Measurements from ENCODE around the gene MYO7B. TPM values are rescaled to one million over a fixed set of nuclear protein-coding genes. Genes with fewer than 3 reads are reported as not detected.

Gene MYO7B
- total and polyA plus RNA-seq, 2 donors (not counting 1 experiment from before 2014, with no cell fraction given): under 0.01 TPM; not detected in 1

GRCh38 chr2:127514485-127514884, 21.0 kb upstream of the MYO7B start:
- Histone ChIP-seq H3K4me3 (replicated peaks in 1 of 4; ENCODE audit: control extremely low read depth in 1 of 4, insufficient read depth in 1 of 4, low read depth in 3 of 4, low read length in 4 of 4) (no peak overlapping the region), H3K9me3 (ENCODE audit: control insufficient read depth, insufficient read depth, low read depth, low read length) (no peaks in the 10 kb centered on the region), H4K20me1 (ENCODE audit: control insufficient read depth, extremely low read depth, insufficient read depth, low read length) (peaks cover 1% of the 10 kb centered on the region), H3K4me1 (ENCODE audit: control insufficient read depth, extremely low read depth, insufficient read depth, low read length) (peaks cover 6% of the 10 kb centered on the region), H3K27ac (ENCODE audit: insufficient read depth, low read length) (no peak overlapping the region), H3K27me3 (ENCODE audit: control insufficient read depth, insufficient read depth, low read length) (no peaks in the 10 kb centered on the region), H3K9ac (ENCODE audit: insufficient read depth, low read length) (no peak overlapping the region), H3K36me3 (ENCODE audit: control insufficient read depth, insufficient read depth, low read length) (peaks cover 7% of the 10 kb centered on the region), H3K4me2 (ENCODE audit: extremely low read depth, insufficient read depth, low read length) (no peak overlapping the region), H3K79me2 (ENCODE audit: control insufficient read depth, insufficient read depth, low read length) (peaks cover 74% of the 10 kb centered on the region), H2AFZ (ENCODE audit: low read length) (no peak overlapping the region)
- no peak for DNase-seq (ENCODE audit: low read depth in 2 of 2)
- TF ChIP-seq EZH2 (IDR thresholded peaks at IDR 0.05; ENCODE audit: low read length, missing control alignments) (no peak), CTCF (conservative IDR thresholded peaks at IDR 0.05 in 1 of 2, IDR thresholded peaks at IDR 0.05 in 1 of 2; ENCODE audit: low read depth in 1 of 2, low read length in 2 of 2) (no peak)

- no peaks in the 10 kb centered on the region for H3K9me3 ChIP-seq (ENCODE audit: control insufficient read depth, insufficient read depth, low read depth, low read length)
- peak; percentile 15 to 74 for DNase-seq (ENCODE audit: low read depth in 2 of 2)
- no peak for TF ChIP-seq CTCF (conservative IDR thresholded peaks at IDR 0.05 in 1 of 2, IDR thresholded peaks at IDR 0.05 in 1 of 2; ENCODE audit: low read depth in 1 of 2, low read length in 2 of 2)
- no peak for TF ChIP-seq EZH2 (IDR thresholded peaks at IDR 0.05; ENCODE audit: low read length, missing control alignments)
- peak overlapping the region in 1 of 4 experiments; percentile 18 for H3K4me3 ChIP-seq (replicated peaks in 1 of 4; ENCODE audit: control extremely low read depth in 1 of 4, insufficient read depth in 1 of 4, low read depth in 3 of 4, low read length in 4 of 4)
- no peak overlapping the region for H2AFZ ChIP-seq (ENCODE audit: low read length)
- H3K4me2 ChIP-seq (ENCODE audit: extremely low read depth, insufficient read depth, low read length): peak overlapping the region; percentile 64
- no peaks in the 10 kb centered on the region for H3K27me3 ChIP-seq (ENCODE audit: control insufficient read depth, insufficient read depth, low read length)
- H3K4me1 ChIP-seq (ENCODE audit: control insufficient read depth, extremely low read depth, insufficient read depth, low read length): peaks cover 6% of the 10 kb centered on the region
- peak overlapping the region; percentile 92 for H3K27ac ChIP-seq (ENCODE audit: insufficient read depth, low read length)
- peaks cover 8% of the 10 kb centered on the region for H3K36me3 ChIP-seq (ENCODE audit: control insufficient read depth, insufficient read depth, low read length)
- no peak overlapping the region for H3K9ac ChIP-seq (ENCODE audit: insufficient read depth, low read length)
- peaks cover 70% of the 10 kb centered on the region for H3K79me2 ChIP-seq (ENCODE audit: control insufficient read depth, insufficient read depth, low read length)
- no peaks in the 10 kb centered on the region for H4K20me1 ChIP-seq (ENCODE audit: control insufficient read depth, extremely low read depth, insufficient read depth, low read length)
Observed at GRCh38 chr2:127515383-127515915, 20.0 kb upstream of the MYO7B start.

GRCh38 chr2:127516041-127516762, 19.3 kb upstream of the MYO7B start:
- Histone ChIP-seq H4K20me1 (ENCODE audit: control insufficient read depth, extremely low read depth, insufficient read depth, low read length) (no peaks in the 10 kb centered on the region), H3K4me3 (replicated peaks in 1 of 4; ENCODE audit: control extremely low read depth in 1 of 4, insufficient read depth in 1 of 4, low read depth in 3 of 4, low read length in 4 of 4) (peak overlapping the region in 1 of 4 experiments; percentile 18), H3K9ac (ENCODE audit: insufficient read depth, low read length) (no peak overlapping the region), H2AFZ (ENCODE audit: low read length) (no peak overlapping the region), H3K4me1 (ENCODE audit: control insufficient read depth, extremely low read depth, insufficient read depth, low read length) (peaks cover 6% of the 10 kb centered on the region), H3K27ac (ENCODE audit: insufficient read depth, low read length) (peak overlapping the region; percentile 92), H3K79me2 (ENCODE audit: control insufficient read depth, insufficient read depth, low read length) (peaks cover 70% of the 10 kb centered on the region), H3K4me2 (ENCODE audit: extremely low read depth, insufficient read depth, low read length) (peak overlapping the region; percentile 64), H3K27me3 (ENCODE audit: control insufficient read depth, insufficient read depth, low read length) (no peaks in the 10 kb centered on the region), H3K9me3 (ENCODE audit: control insufficient read depth, insufficient read depth, low read depth, low read length) (no peaks in the 10 kb centered on the region), H3K36me3 (ENCODE audit: control insufficient read depth, insufficient read depth, low read length) (peaks cover 8% of the 10 kb centered on the region)
- peak; percentile 51 to 98 for DNase-seq (ENCODE audit: low read depth in 2 of 2)
- TF ChIP-seq EZH2 (IDR thresholded peaks at IDR 0.05; ENCODE audit: low read length, missing control alignments): no peak
